GM23248 (cell line): Measurements from ENCODE around the gene LINGO1. TPM values are rescaled to one million over a fixed set of nuclear protein-coding genes. Genes with fewer than 3 reads are reported as not detected.

Experiments used
- DNase-seq: peaks from one replicate; pipeline ENCODE4 v3.0.0-alpha.2; 2015
- H2AFZ ChIP-seq: fragments of 200-600 bp; sonication (generic); 2 replicates; pipeline ENCODE4 v1.6.1; 2016; ENCODE audit warnings: antibody characterized with exemption
- H3F3A ChIP-seq: fragments of 200-600 bp; sonication (generic); 2 replicates; pipeline ENCODE4 v1.6.1; 2016; ENCODE audit warnings: mild to moderate bottlenecking, antibody characterized with exemption, mixed run types; ENCODE audit not compliant: insufficient read depth
- H3K27ac ChIP-seq: fragments of 200-600 bp; sonication (generic); 2 replicates; pipeline ENCODE4 v1.5.1; 2016; ENCODE audit warnings: mild to moderate bottlenecking
- H3K27me3 ChIP-seq: fragments of 200-600 bp; sonication (generic); replicated peaks from 2 replicates; pipeline ENCODE4 v1.6.1; 2016; ENCODE audit warnings: mild to moderate bottlenecking; ENCODE audit not compliant: insufficient read depth
- H3K36me3 ChIP-seq: fragments of 200-600 bp; sonication (generic); 2 replicates; pipeline ENCODE4 v1.6.1; 2016; ENCODE audit warnings: low read depth, mild to moderate bottlenecking
- H3K4me1 ChIP-seq: fragments of 200-600 bp; sonication (generic); 2 replicates; pipeline ENCODE4 v1.6.1; 2016; ENCODE audit warnings: mild to moderate bottlenecking; ENCODE audit not compliant: insufficient read depth
- H3K4me2 ChIP-seq: fragments of 200-600 bp; sonication (generic); one replicate; pipeline ENCODE4 v1.6.1; 2016; ENCODE audit warnings: mild to moderate bottlenecking; ENCODE audit not compliant: unreplicated experiment
- H3K4me3 ChIP-seq: fragments of 200-600 bp; sonication (generic); 2 replicates; pipeline ENCODE4 v1.5.1; 2016; ENCODE audit warnings: mild to moderate bottlenecking
- H3K79me2 ChIP-seq: fragments of 200-600 bp; sonication (generic); 2 replicates; pipeline ENCODE4 v1.6.1; 2016; ENCODE audit warnings: mild to moderate bottlenecking; ENCODE audit not compliant: insufficient read depth
- H3K9ac ChIP-seq: fragments of 200-600 bp; sonication (generic); 2 replicates; pipeline ENCODE4 v1.6.1; 2016; ENCODE audit warnings: mild to moderate bottlenecking
- H3K9me2 ChIP-seq: fragments of 200-600 bp; sonication (generic); 2 replicates; pipeline ENCODE4 v1.6.1; 2016; ENCODE audit warnings: mixed run types, mild to moderate bottlenecking, moderate library complexity; ENCODE audit not compliant: insufficient read depth
- H3K9me3 ChIP-seq: fragments of 200-600 bp; sonication (generic); one replicate; pipeline ENCODE4 v1.6.1; 2017; ENCODE audit warnings: low read depth
- H4K20me1 ChIP-seq: fragments of 200-600 bp; sonication (generic); 2 replicates; pipeline ENCODE4 v1.6.0; 2016; ENCODE audit not compliant: insufficient read depth
- EZH2 ChIP-seq: fragments of 200-600 bp; sonication (generic); IDR thresholded peaks from 2 replicates; pipeline ENCODE4 v1.6.1; 2018; ENCODE audit warnings: antibody characterized with exemption, mild to moderate bottlenecking; ENCODE audit not compliant: insufficient read depth, poor library complexity, severe bottlenecking
- EZH2phosphoT487 ChIP-seq: fragments of 200-600 bp; sonication (generic); IDR thresholded peaks from 2 replicates; pipeline ENCODE4 v1.6.1; 2018; ENCODE audit warnings: antibody characterized with exemption, moderate library complexity, mild to moderate bottlenecking, low read depth; ENCODE audit not compliant: insufficient read depth
- WGBS, 2 experiments: methylation state at CpG; one replicate each; pipeline ENCODE4 v1.1.6; 2015 to 2017; ENCODE audit warnings: low lambda C conversion rate in 2 of 2, low coverage in 1 of 2; ENCODE audit errors: missing lambda C conversion rate in 2 of 2; 5-methylcytosine and 5-hydroxymethylcytosine counted together
- in situ Hi-C: fragments of 300-500 bp; cut with MboI; formaldehyde crosslinking; loops from 2 replicates; pipeline ENCODE4 v1.15.0; 2020
- polyA plus RNA-seq: library from polyadenylated mRNA; unstranded; fragments of >200 nt; fragmentation: Nextera tagmentation; extraction: Ambion mirVana; gene quantifications from 2 replicates; pipeline ENCODE4 v1.2.1, GENCODE V29; 2016
- total RNA-seq: library from RNA; depleted of rRNA; stranded (reverse); fragments of >200 nt; shearing (Covaris generic); gene quantifications from 2 replicates; pipeline ENCODE4 v1.2.3, GENCODE V29; 2014

LINGO1 gene
- total and polyA plus RNA-seq, 2 experiments from 2014 or later = not detected

DNA sequence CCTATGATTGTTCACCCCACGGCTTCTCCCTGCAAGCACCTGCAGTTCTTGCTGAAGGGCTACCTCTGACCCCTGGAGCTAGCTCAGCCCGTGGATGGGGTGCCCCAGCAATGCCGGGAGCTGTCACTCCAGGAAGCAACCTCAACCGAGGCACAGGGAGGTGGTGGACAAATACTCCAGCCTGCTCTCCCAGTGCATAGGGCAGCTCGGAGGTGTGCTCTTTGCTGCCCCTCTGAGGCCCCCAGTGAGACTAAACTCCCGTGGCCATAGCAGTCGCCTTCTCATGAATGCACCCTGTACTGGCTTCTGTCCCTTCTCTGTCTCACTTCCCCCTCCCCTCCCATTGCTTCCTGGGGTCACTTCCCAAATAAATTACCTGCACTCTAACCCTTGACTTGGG, 48.5 kb downstream of the LINGO1 start:
- 50 to 52% methylated on average over 5 to 7 of the region's 7 CpGs for WGBS, 2 experiments
- H2AFZ ChIP-seq = no peak overlapping the region
- no peak overlapping the region for H3K4me3 ChIP-seq
- in situ Hi-C loops = no loop called here
- H3K9me2 ChIP-seq = no peaks in the 10 kb centered on the region
- H3K4me1 ChIP-seq = no peaks in the 10 kb centered on the region
- H3K79me2 ChIP-seq = no peaks in the 10 kb centered on the region
- H3F3A ChIP-seq = no peaks in the 10 kb centered on the region
- H3K36me3 ChIP-seq = no peaks in the 10 kb centered on the region
- TF ChIP-seq EZH2phosphoT487 = no peak
- TF ChIP-seq EZH2 = no peak
- H3K27me3 ChIP-seq = peaks cover 9% of the 10 kb centered on the region; the same call in 1 of the 2 replicates
- H3K9me3 ChIP-seq = no peaks in the 10 kb centered on the region
- no peak overlapping the region for H3K9ac ChIP-seq
- H3K27ac ChIP-seq = no peak overlapping the region
- H4K20me1 ChIP-seq = no peaks in the 10 kb centered on the region
- no peak overlapping the region for H3K4me2 ChIP-seq
- no peak for DNase-seq

DNA sequence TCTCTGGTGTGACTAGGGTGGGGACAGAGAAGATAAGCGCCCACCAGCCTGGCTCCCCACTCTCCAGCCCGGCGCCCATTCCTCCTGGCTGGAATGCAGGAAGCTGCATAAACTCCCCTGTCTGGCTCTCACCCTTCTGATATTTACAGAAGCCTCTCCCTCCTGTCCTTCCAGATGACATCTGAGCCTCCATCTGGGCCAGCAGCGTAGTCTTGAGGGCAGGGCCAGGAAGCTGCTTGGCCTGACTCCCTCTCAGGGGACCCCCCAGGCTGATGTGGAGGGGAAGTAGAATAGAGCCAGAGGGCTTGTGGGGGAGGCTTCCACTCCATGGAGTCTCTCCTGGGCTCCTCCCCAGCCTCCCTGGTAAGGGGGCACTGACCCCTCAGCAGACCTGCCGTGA, 49.9 kb downstream of the LINGO1 start:
- no peak overlapping the region for H3K4me3 ChIP-seq
- no peak overlapping the region for H3K27ac ChIP-seq
- no peaks in the 10 kb centered on the region for H3K9me3 ChIP-seq
- H2AFZ ChIP-seq = no peak overlapping the region
- in situ Hi-C loops = no loop called here
- WGBS, 2 experiments = 61 to 73% methylated on average over 5 of the region's 5 CpGs
- H3K27me3 ChIP-seq = peaks cover 2% of the 10 kb centered on the region; the same call in 1 of the 2 replicates
- DNase-seq = no peak
- no peaks in the 10 kb centered on the region for H3K9me2 ChIP-seq
- H4K20me1 ChIP-seq = no peaks in the 10 kb centered on the region
- H3K9ac ChIP-seq = no peak overlapping the region
- H3K4me2 ChIP-seq = no peak overlapping the region
- TF ChIP-seq EZH2phosphoT487 = no peak
- TF ChIP-seq EZH2 = no peak
- no peaks in the 10 kb centered on the region for H3K79me2 ChIP-seq
- no peaks in the 10 kb centered on the region for H3F3A ChIP-seq
- H3K4me1 ChIP-seq = no peaks in the 10 kb centered on the region
- no peaks in the 10 kb centered on the region for H3K36me3 ChIP-seq

DNA sequence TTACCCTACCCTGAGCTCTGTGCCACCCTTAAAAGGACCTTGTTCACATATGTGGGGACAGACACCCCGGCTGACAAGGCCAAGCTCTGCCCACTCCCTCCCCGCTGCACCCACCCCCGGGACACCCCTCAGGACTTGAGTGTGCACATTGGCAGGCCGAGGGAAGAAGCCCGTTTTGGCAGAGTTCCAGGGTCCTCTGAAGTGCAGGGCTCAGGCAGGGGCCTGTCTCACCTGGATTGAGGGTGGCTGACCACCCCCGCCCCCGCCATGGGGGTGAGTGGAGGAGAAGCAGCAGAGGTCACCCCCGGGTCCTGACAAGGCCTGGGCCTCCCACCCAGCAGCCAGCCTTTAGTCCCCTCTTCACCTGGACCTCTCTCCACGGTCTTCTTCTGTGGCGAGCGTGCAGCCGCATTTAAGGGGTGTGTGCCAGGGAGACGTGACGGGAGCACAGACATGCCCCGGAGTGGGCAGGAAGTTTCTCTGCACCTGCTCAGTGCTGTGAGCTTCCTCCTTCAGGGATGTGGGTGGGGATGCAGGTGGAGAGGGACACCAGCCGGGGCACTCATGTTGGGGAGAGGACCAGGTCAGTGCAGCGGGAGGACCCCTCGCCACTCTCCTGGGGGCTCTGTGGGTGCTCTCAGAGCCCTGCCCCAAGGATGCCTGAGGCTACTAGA, 50.7 kb downstream of the LINGO1 start:
- WGBS, 2 experiments = 62 to 68% methylated on average over 17 to 18 of the region's 18 CpGs
- Histone ChIP-seq H4K20me1 (no peaks in the 10 kb centered on the region), H3K27me3 (no peaks in the 10 kb centered on the region; the same call in 1 of the 2 replicates), H3K4me3 (no peak overlapping the region), H3K9me3 (no peaks in the 10 kb centered on the region), H3K27ac (no peak overlapping the region), H3K4me2 (no peak overlapping the region), H3K36me3 (no peaks in the 10 kb centered on the region), H3K9ac (no peak overlapping the region), H3K4me1 (no peaks in the 10 kb centered on the region), H3K9me2 (no peaks in the 10 kb centered on the region), H3K79me2 (no peaks in the 10 kb centered on the region), H3F3A (no peaks in the 10 kb centered on the region), H2AFZ (no peak overlapping the region)
- no peak for DNase-seq
- in situ Hi-C loops = no loop called here
- TF ChIP-seq EZH2phosphoT487 = no peak
- no peak for TF ChIP-seq EZH2

DNA sequence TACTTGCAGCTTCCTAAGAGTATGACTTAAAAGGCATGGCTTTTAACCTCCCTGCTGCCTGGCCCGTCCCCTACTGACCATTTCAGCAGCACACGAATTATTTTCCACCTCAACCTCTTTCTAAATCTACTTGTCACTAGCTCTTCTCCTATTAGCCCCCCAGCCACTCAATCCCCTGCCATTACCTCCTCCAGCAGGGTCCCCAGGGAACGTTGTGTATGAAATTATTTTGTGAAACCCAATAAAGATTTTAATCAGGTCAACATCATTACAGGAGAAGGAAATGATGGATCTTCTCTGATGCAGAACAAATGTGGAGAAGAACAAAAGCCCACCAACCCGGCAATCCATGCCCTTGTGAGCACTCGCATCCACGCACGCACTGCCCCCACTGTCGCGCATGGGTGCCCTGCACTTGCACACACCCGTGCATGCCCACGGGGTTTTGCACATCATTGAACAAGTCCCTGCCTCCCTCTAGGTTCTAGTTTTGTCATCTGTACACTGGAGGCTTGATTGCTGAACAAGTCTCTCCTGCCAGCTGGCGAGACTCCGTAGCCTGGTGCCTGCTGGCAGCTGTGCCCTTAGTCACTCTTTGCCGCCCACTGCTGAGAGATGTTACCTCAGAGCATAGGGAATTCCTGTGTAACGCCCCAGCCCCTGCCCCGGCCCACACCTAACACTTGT, 51.6 kb downstream of the LINGO1 start:
- Histone ChIP-seq H3K9me3 (no peaks in the 10 kb centered on the region), H3K4me2 (no peak overlapping the region), H3K36me3 (no peaks in the 10 kb centered on the region), H3F3A (no peaks in the 10 kb centered on the region), H3K79me2 (no peaks in the 10 kb centered on the region), H3K27ac (no peak overlapping the region), H3K9me2 (no peaks in the 10 kb centered on the region), H3K4me1 (no peaks in the 10 kb centered on the region), H2AFZ (no peak overlapping the region), H3K9ac (no peak overlapping the region), H3K27me3 (no peaks in the 10 kb centered on the region; the same call in 1 of the 2 replicates), H3K4me3 (no peak overlapping the region), H4K20me1 (no peaks in the 10 kb centered on the region)
- peak; percentile 61 for DNase-seq
- TF ChIP-seq EZH2phosphoT487 (no peak), EZH2 (no peak)
- WGBS, 2 experiments = 51 to 53% methylated on average over 16 of the region's 16 CpGs
- in situ Hi-C loops = no loop called here
